CD4-positive, alpha-beta T cell treated with Interleukin-6 for 4 hours (primary cell): ENCODE measurements around the gene ADGRD2.

Experiments used
- DNase-seq: peaks from one replicate; pipeline ENCODE4 v3.0.0-alpha.2; 2020; ENCODE audit warnings: mixed read lengths

The ADGRD2 gene

GRCh38 chr9:124457079-124457886 is 7.0 kb downstream of the ADGRD2 start:
- no peak for DNase-seq

GRCh38 chr9:124457887-124458431 is 7.7 kb downstream of the ADGRD2 start:
- no peak for DNase-seq

- no peak for DNase-seq
These were observed 8.2 kb downstream of the ADGRD2 start for GRCh38 chr9:124458441-124458840.

- no peak for DNase-seq
These were observed 12.5 kb downstream of the ADGRD2 start for GRCh38 chr9:124462739-124463138.

GRCh38 chr9:124465736-124466135 is 15.5 kb downstream of the ADGRD2 start:
- DNase-seq, result no peak

- DNase-seq, result no peak
These were observed 17.3 kb downstream of the ADGRD2 start for GRCh38 chr9:124467410-124468060.

GRCh38 chr9:124468061-124468740 is 17.9 kb downstream of the ADGRD2 start:
- no peak for DNase-seq

GRCh38 chr9:124469011-124469832 is 19.0 kb downstream of the ADGRD2 start:
- DNase-seq, result no peak

- no peak for DNase-seq
These were observed 20.1 kb downstream of the ADGRD2 start for GRCh38 chr9:124470306-124470705.

- no peak for DNase-seq
These were observed 20.5 kb downstream of the ADGRD2 start for GRCh38 chr9:124470726-124471125.

GRCh38 chr9:124471761-124472160 is 21.5 kb downstream of the ADGRD2 start:
- DNase-seq, result no peak

- no peak for DNase-seq
These were observed 22.5 kb downstream of the ADGRD2 start for GRCh38 chr9:124472770-124473169.

GRCh38 chr9:124473310-124473709 is 23.1 kb downstream of the ADGRD2 start:
- no peak for DNase-seq

GRCh38 chr9:124474151-124474550 is 23.9 kb downstream of the ADGRD2 start:
- no peak for DNase-seq

- DNase-seq, result no peak
These were observed 25.1 kb downstream of the ADGRD2 start for GRCh38 chr9:124475158-124475867.

- no peak for DNase-seq
These were observed 25.8 kb downstream of the ADGRD2 start for GRCh38 chr9:124475868-124476690.

- no peak for DNase-seq
These were observed 27.0 kb downstream of the ADGRD2 start for GRCh38 chr9:124477211-124477647.

GRCh38 chr9:124477648-124478285 is 27.5 kb downstream of the ADGRD2 start:
- DNase-seq, result no peak

- DNase-seq, result no peak
These were observed 28.1 kb downstream of the ADGRD2 start for GRCh38 chr9:124478354-124478753.

GRCh38 chr9:124479371-124479770 is 29.1 kb downstream of the ADGRD2 start:
- no peak for DNase-seq
